Dendritic cell treated with granulocyte-macrophage colony-stimulating factor and Interleukin-4, amounts not matched to agents 40 ng/mL and 50 ng/mL, for 4 days (primary cell): Measurements from ENCODE around the gene DUOXA1.
"Not testable (repeated sequence)": the region's sequence is repeated elsewhere in the genome, so short reads cannot be mapped to it uniquely, and the experiment has no call there.

ENCODE experiments used
- H3K27ac Mint-ChIP-seq: one replicate; pipeline ENCODE4 v1.8.0; 2022; ENCODE audit warnings: mild to moderate bottlenecking, mixed read lengths
- H3K27me3 Mint-ChIP-seq: one replicate; pipeline ENCODE4 v1.8.0; 2022; ENCODE audit warnings: mild to moderate bottlenecking, mixed read lengths
- H3K36me3 Mint-ChIP-seq: one replicate; pipeline ENCODE4 v1.8.0; 2022; ENCODE audit warnings: low read depth, mixed read lengths
- H3K4me1 Mint-ChIP-seq: one replicate; pipeline ENCODE4 v1.8.0; 2022; ENCODE audit warnings: low read depth, mixed read lengths
- H3K4me3 Mint-ChIP-seq: one replicate; pipeline ENCODE4 v1.8.0; 2022; ENCODE audit warnings: mild to moderate bottlenecking, moderate library complexity, mixed read lengths
- H3K9me3 Mint-ChIP-seq: one replicate; pipeline ENCODE4 v1.8.0; 2022; ENCODE audit warnings: mixed read lengths
- intact Hi-C: fragments of 100-400 bp; cut with micrococcal nuclease; formaldehyde crosslinking; loops from one replicate; pipeline ENCODE4 v1.15.0; 2022

The DUOXA1 gene

DNA sequence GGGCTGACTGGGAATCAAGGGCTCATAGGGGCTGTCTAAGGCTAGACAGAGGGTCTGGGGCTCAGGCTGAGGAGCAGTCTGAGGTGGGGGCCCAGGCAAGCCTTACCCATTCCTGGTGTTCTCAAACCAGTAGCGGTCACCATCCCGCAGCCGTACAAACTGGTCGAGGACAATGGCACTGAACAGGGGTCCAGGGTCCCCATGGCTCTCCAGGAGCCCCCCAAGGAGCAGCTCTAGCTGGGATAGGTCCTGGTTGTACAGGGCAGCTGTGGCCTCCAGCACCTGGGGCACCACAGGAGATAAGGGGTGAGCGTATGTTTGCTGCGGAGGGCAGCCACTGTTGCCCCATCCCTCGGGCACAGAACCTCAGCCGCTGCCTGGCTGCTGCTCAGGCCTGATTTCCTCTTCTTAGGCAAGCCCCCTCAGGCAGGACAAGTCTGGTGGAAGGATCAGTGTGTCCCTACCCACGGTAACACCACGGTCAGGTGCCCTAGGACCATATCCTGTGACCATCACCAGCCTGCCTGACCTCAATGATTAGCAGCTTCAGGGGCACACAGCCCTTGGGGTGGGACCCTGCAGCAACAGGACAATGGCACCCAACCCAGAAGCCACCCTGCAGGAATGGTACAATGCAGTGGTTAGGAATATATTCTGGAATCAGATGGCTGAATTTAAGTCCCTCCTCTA lies 21.6 kb downstream of the DUOXA1 start:
- intact Hi-C loops: no loop called here
- no peaks in the 10 kb centered on the region for H3K36me3 Mint-ChIP-seq
- H3K4me3 Mint-ChIP-seq: no peak overlapping the region
- no peaks in the 10 kb centered on the region for H3K9me3 Mint-ChIP-seq
- no peak overlapping the region for H3K27ac Mint-ChIP-seq
- H3K27me3 Mint-ChIP-seq: peaks cover 49% of the 10 kb centered on the region
- peaks cover 13% of the 10 kb centered on the region for H3K4me1 Mint-ChIP-seq

- intact Hi-C loops: no loop called here
- Mint-ChIP-seq H3K9me3 (no peaks in the 10 kb centered on the region), H3K36me3 (no peaks in the 10 kb centered on the region), H3K27ac (no peak overlapping the region), H3K27me3 (peaks cover 34% of the 10 kb centered on the region), H3K4me3 (no peak overlapping the region), H3K4me1 (no peaks in the 10 kb centered on the region)
Observed at GRCh38 chr15:45106002-45106790, 23.5 kb downstream of the DUOXA1 start.

DNA sequence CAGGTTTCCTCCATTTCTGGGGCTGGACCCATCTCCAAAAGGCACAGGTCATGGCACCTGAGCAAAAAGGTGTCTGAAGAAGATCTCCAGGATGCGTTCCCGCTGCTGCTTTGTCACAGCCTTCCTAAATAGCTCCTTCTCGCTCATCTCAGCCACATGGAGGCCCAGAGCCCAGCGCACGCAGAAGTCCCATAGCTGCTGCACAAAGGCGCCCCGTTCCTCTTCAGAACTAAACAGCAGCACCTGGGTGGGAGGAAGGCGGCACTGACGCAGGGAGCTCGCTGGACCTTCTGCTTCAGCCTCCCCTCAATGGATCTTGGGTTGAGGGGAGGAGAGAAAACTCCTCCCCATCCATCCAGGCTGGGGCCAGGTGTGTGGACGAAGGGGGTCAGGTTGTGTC lies 24.1 kb downstream of the DUOXA1 start:
- Mint-ChIP-seq H3K27ac (no peak overlapping the region), H3K27me3 (peaks cover 32% of the 10 kb centered on the region), H3K4me1 (no peaks in the 10 kb centered on the region), H3K4me3 (no peak overlapping the region), H3K36me3 (no peaks in the 10 kb centered on the region), H3K9me3 (no peaks in the 10 kb centered on the region)
- intact Hi-C loops: no loop called here

DNA sequence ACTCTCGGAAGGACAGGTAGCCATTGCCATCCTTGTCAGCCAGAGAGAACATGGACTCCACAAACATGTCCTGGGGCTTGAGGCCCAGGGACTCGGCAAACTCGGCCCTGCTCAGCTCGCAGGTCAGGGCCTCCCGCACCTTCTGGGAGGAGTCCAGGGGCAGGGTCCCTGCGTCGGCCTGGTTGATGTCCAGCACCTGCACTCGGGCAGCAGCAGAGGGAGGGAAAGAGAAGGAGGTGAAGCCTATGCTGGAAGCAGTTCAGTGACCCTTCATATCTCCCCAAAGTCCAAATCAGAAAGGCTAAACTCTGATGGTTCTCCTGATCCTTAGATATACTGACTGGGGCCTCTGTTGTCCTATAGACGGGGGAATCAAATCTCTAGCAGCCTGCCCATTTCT lies 25.5 kb downstream of the DUOXA1 start:
- H3K4me3 Mint-ChIP-seq, intact Hi-C loops, H3K36me3 Mint-ChIP-seq, H3K4me1 Mint-ChIP-seq, H3K27ac Mint-ChIP-seq, H3K9me3 Mint-ChIP-seq: not testable (repeated sequence)
- peaks cover 18% of the 10 kb centered on the region for H3K27me3 Mint-ChIP-seq

- H3K36me3 Mint-ChIP-seq: no peaks in the 10 kb centered on the region
- no peak overlapping the region for H3K27ac Mint-ChIP-seq
- H3K4me1 Mint-ChIP-seq: no peaks in the 10 kb centered on the region
- intact Hi-C loops: no loop called here
- no peaks in the 10 kb centered on the region for H3K9me3 Mint-ChIP-seq
- H3K4me3 Mint-ChIP-seq: no peak overlapping the region
- peaks cover 12% of the 10 kb centered on the region for H3K27me3 Mint-ChIP-seq
Observed at GRCh38 chr15:45102226-45102625, 27.5 kb downstream of the DUOXA1 start.

GRCh38 chr15:45101749-45102148 lies 27.9 kb downstream of the DUOXA1 start:
- Mint-ChIP-seq H3K4me1 (no peaks in the 10 kb centered on the region), H3K4me3 (no peak overlapping the region), H3K27me3 (peaks cover 11% of the 10 kb centered on the region), H3K9me3 (no peaks in the 10 kb centered on the region), H3K36me3 (no peaks in the 10 kb centered on the region), H3K27ac (no peak overlapping the region)
- intact Hi-C loops: no loop called here

GRCh38 chr15:45100884-45101625 lies 28.6 kb downstream of the DUOXA1 start:
- H3K27ac Mint-ChIP-seq: no peak overlapping the region
- peaks cover 5% of the 10 kb centered on the region for H3K27me3 Mint-ChIP-seq
- no peak overlapping the region for H3K4me3 Mint-ChIP-seq
- no peaks in the 10 kb centered on the region for H3K36me3 Mint-ChIP-seq
- H3K4me1 Mint-ChIP-seq: no peaks in the 10 kb centered on the region
- no peaks in the 10 kb centered on the region for H3K9me3 Mint-ChIP-seq
- intact Hi-C loops: no loop called here

DNA sequence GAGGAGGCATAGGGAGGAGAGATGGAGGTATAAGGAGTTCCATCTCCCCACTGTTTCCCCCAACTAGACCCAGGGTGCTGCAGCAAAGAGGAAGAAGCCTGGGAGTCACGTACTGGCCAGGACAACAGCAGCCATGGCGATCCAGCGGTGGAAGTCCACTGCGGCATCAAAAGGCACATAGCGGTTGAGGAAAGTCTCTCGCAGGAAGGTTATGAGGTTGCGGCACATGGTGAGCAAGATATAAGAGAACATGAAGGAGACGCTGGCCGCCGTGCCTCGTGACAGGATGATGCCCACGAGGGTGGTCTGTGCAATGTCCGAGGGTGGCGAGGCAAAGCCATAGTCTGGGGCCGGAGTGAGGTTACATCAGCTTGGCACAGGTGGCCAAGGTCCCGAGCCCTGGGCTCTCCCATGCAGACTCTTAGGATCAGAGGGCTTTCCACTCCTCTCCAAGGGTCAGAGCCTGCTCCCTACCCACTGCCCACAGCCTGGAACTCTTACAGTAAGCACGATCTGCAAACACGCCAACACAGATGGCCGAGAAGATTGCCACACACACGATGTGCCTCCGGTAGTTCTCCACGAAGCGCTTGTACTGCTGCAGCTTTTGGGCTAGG lies 30.0 kb downstream of the DUOXA1 start:
- Mint-ChIP-seq H3K9me3 (no peaks in the 10 kb centered on the region), H3K27me3 (no peaks in the 10 kb centered on the region), H3K4me1 (no peaks in the 10 kb centered on the region), H3K36me3 (no peaks in the 10 kb centered on the region), H3K4me3 (no peak overlapping the region), H3K27ac (no peak overlapping the region)
- intact Hi-C loops: no loop called here

- Mint-ChIP-seq H3K4me3 (no peak overlapping the region), H3K36me3 (no peaks in the 10 kb centered on the region), H3K9me3 (no peaks in the 10 kb centered on the region), H3K4me1 (no peaks in the 10 kb centered on the region), H3K27ac (no peak overlapping the region), H3K27me3 (peaks cover 1% of the 10 kb centered on the region)
- intact Hi-C loops: no loop called here
Observed at GRCh38 chr15:45097466-45097865, 32.2 kb downstream of the DUOXA1 start.

DNA sequence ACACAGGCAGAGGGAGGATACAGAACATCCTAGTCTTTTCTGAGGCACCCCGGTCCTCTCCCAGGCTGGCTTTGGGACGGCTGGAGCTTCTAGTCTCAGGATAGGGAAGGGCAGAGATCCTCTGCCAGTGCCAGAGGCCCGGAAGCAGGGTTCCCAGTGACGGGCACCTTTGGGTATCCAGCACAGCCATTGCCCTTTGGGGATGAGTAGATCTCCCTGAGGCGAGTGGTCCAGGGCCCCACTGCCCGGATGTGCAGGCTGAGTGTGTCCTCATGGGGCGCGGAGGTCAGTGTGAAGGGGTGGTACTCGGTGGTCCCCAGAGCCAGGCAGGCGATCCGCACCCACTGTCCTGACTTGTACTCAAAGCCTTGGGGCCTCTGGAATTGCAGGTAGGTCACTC lies 34.0 kb downstream of the DUOXA1 start:
- no peaks in the 10 kb centered on the region for H3K9me3 Mint-ChIP-seq
- peaks cover 6% of the 10 kb centered on the region for H3K27me3 Mint-ChIP-seq
- H3K4me3 Mint-ChIP-seq: no peak overlapping the region
- no peaks in the 10 kb centered on the region for H3K4me1 Mint-ChIP-seq
- H3K27ac Mint-ChIP-seq: no peak overlapping the region
- intact Hi-C loops: no loop called here
- H3K36me3 Mint-ChIP-seq: no peaks in the 10 kb centered on the region

DNA sequence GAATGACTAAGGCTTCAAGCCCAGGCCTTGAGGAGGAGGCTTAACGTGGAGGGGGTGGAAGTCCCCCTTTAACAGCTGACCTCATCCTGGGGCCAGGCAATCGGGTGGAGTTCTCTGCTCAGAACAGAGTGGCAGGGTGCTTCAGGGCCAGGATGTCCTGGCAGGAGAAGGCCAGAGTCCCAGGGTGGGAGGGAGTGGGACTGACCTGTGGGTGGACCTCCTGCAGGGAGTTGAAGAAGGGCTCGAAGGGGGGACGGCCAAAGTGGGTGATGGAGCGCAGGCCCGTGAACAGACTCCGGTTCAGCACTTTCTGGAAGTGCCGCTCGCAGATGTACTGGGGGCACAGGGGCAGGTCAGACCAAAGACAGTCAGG lies 35.3 kb downstream of the DUOXA1 start:
- intact Hi-C loops: no loop called here
- H3K27ac Mint-ChIP-seq: no peak overlapping the region
- H3K9me3 Mint-ChIP-seq: no peaks in the 10 kb centered on the region
- H3K4me3 Mint-ChIP-seq: no peak overlapping the region
- H3K36me3 Mint-ChIP-seq: no peaks in the 10 kb centered on the region
- no peaks in the 10 kb centered on the region for H3K4me1 Mint-ChIP-seq
- peaks cover 6% of the 10 kb centered on the region for H3K27me3 Mint-ChIP-seq

DNA sequence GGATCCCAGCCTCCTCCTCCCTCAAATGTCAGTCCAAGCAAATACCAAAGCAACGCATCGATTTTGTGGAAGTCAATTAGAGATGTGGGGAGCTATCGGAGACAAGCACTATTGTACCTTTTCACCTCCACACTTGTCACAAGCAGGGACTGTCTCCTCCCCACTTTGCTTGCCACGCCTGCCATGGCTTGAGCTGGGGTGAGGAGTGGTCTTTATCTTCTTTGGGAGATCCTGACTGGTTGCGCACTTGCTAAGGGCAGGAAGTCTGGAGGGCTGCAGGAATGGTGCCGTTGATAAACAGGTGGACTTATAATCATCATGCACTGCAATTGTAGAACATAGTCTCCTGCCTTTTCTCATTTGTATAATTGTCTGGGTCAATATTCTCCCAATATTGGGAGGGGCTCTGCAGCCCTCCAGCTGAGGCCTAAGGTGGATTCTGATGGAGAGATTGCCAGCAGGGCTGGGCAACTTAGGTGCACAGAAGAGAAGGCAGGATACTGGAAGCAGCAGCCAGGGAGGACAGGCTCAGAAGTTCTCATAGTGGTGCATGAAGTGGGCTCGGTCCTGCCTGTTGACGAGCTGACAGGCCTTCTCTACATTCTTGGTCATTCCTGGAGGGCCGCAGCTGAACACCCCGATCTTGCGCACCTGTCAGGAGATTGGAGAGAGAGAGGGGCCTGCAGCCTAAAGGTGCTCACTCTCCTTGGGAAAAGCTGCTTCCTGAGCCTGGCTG lies 35.9 kb downstream of the DUOXA1 start:
- intact Hi-C loops: no loop called here
- Mint-ChIP-seq H3K4me1 (no peaks in the 10 kb centered on the region), H3K27me3 (peaks cover 6% of the 10 kb centered on the region)

GRCh38 chr15:45093013-45093412 lies 36.7 kb downstream of the DUOXA1 start:
- intact Hi-C loops: no loop called here
- H3K4me3 Mint-ChIP-seq: no peak overlapping the region

More for the DNA sequence above, 35.9 kb downstream of the DUOXA1 start:
- no peaks in the 10 kb centered on the region for H3K36me3 Mint-ChIP-seq
- no peaks in the 10 kb centered on the region for H3K9me3 Mint-ChIP-seq
- no peak overlapping the region for H3K27ac Mint-ChIP-seq
- H3K4me3 Mint-ChIP-seq: no peak overlapping the region

More at GRCh38 chr15:45093013-45093412, 36.7 kb downstream of the DUOXA1 start:
- Mint-ChIP-seq H3K4me1 (no peaks in the 10 kb centered on the region), H3K27me3 (peaks cover 6% of the 10 kb centered on the region), H3K36me3 (no peaks in the 10 kb centered on the region), H3K27ac (no peak overlapping the region), H3K9me3 (no peaks in the 10 kb centered on the region)
